SKM-1 treated with dmso at 0.1 percent for 144 hours (cell line): ENCODE measurements around the gene ST6GALNAC6.
"Not testable (repeated sequence)": the region's sequence is repeated elsewhere in the genome, so short reads cannot be mapped to it uniquely, and the experiment has no call there.

ENCODE experiments used
- DNase-seq: peaks from one replicate; lab custom pipeline; 2025; ENCODE audit not compliant: unreplicated experiment; lab: John Stamatoyannopoulos, UW

ST6GALNAC6 gene

DNA sequence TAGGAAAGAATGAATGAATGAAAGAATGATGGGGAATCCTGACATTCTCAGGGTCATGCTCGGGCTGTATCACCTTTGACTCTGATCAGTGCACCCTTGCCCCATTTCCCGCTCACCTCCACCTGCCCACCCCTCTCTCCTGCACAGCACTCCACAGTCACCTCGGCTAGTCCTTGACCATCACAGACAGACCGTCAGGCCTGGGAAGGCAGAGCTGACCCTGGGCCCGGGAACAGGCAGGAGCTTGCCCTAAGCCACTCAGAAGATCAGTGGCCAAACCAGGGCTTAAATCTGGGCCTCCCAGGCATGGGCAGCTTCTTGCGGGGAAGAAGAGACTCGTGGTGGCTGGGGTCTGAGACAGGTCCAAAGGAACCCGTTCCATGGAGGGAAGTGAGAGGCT is 3.6 kb downstream of the ST6GALNAC6 start:
- no peak for DNase-seq

DNA sequence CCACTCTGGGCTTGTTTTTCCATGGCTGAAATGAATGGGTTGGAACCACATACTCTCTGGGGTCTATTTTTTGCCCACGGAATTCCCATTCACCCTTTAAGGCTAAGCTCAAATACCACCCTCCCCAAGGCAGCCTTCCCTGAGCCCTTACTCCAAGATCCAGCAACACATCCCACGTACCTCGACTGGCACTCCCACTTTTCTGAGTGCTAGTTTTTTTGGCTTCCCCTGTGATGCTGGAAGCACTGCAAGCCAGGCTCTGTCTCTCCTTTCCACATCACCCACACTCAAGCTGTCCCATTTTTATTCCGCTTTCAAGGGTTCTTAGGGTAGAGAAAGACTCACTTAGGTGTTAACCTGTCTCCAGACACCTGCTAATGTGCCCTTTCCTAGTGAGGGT is 6.0 kb downstream of the ST6GALNAC6 start:
- no peak for DNase-seq

DNA sequence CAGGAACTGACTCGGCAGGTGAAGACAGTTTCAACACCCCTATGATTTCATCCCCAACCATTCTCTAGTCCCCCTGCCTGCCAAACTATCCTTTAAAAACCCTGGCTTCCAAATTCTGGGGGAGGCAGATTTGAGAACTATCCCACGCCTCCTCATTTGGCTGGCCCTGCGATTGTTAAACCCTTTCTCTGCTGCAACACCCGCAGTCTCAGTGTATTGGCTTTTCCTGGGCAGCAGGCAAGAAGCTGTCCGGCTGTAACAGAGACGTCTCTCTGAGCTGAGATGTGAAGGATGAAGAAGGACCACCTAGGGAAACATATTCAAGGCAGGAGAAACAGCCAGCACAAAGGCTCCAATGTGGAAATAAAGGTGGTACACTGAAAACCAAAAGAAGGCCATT is 6.6 kb downstream of the ST6GALNAC6 start:
- no peak for DNase-seq

DNA sequence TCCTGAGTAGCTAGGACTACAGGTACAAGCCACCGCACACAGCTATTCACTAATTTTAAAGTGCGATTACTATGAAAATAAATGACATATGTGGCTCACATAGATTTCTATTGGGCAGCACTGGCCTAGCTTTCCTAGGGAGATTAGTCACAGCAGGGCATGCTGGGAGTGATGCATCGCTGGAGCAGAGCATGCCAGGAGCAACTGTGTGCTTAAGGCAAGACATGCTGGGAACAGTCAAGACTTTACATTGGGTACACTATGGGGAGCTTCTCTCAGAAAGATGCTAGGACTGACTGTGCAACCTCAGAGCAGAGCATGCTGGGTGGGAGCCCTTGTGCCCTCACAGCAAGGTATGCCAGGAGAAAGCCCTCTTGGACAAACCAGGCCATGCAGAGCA is 9.3 kb downstream of the ST6GALNAC6 start:
- DNase-seq, result no peak

DNA sequence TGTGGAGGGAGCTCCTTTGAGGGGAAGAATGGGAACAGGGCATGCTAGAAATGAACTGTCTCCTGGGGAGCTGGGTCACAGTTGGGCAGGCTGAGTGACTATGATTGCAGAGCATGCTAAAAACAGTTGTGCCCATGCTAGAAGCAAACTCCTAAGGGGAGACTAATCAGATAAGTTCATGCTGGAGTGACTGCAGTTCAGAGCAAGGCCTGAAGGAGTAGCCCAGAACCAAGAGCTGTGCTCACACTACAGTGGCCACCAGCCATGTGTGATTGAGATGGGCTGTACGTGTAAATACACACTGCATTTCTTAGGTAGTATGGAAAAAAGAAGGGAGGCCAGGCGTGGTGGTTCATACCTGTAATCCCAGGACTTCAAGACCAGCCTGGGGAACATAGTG is 11.6 kb downstream of the ST6GALNAC6 start:
- no peak for DNase-seq

DNA sequence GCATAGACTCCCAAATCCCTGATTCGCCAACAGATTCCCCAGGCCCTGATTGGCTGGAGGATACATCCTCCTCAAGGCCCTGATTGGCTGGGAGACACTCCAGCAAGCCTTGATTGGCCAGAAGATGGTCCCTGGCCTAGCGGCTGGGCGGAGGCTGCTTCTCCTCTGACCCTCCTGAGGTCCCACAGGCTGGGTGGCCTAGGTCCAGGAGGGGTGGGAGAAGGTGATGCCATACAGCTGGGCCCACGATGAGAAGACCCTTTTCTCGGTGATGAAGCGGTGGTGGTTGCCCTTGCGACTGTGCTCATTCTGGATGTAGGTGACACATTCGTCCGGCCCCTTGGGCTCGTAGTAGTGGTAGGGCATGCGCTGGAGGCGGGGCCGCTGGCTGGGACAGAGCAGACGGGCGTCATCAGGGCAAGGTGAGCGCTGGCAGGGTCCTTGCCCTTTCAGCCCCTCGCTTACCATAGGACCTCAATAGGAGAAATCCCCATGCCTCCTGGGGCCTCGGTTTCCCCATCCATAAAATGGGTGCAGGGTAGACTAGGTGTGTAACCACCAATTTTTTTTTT is 12.9 kb downstream of the ST6GALNAC6 start:
- DNase-seq, result no peak

DNA sequence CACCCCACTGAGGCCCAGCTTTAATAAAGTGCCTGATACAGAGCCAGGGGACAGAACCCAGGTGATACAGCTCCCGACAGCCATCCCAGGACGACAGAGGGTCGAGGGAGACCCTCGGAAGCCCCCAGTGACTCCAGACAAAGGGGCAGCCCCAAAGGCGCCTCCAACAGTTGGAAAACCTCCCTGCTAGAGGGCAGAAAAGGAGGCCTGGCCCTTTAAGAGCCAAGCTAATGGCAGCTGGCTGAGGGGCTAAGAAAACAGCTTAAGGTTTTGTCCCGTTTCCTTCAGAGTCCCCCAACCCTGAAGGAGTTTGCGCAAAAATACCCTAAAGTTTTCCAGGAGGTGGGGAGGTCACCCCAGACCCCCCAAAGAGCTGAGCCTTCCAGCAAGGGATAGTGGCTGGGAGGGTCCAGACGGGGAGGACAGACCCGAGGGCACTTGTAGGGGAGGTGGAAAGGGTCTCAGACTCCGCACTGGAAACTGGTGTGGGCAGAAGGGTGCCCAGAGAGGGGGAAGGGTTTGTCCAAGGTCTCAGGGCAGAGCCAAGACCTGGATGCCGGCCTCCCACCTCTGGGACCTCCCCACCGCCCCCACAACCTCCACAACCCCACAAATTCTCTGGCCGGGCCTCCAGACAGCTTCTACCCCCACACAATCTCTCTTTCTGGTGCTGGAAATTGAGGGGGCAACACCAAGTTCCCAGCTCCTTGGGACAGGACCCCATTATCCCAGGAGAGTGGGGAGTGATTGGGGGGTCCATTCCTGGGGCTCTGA is 13.7 kb downstream of the ST6GALNAC6 start:
- no peak for DNase-seq

DNA sequence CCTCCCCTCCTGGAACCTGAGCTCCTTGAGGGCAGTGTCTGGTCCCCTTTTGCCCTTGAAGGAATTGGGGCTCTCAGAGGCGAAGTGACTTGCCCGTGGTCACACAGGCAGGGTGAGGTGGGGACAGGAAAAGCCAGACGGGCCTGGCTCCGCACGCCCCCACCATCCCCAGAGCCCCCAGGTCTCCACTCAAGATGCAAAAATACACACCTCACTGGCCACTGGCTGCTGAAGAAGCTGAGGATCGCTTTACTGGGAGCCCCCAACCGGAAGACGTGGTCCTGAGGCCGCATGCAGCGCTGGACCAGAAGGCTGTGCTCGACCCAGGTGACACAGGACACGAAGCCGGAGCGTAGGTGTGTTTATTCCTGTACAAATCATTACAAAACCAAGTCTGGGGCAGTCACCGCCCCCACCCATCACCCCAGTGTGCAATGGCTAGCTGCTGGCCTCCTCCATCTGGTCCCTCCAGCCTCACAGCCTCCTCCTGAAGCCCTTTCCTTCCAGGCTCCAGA is 14.4 kb downstream of the ST6GALNAC6 start:
- no peak for DNase-seq

DNA sequence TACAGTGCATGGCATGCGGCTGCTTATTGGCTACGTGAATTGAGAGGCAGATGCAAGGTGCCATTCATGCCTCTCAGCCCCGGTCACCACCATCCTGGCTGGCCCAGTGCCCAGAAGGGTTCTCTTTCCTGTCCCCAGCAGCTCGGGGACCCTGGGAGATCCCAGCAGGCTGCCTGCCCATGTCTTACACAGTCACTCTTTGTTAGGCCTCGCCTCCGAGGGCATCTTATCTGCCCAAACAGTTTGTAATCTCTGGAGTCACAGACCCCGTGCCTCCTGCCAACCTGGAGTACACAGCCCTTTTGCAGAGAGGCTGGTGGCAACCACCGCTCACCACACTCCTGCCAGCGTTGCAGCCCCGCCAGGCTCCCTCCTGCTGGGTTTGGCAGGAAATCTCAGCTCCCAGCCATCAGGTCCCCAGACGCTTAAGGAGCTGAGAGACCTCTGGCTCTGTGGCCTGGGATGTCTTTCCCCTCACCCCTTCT is 14.9 kb downstream of the ST6GALNAC6 start:
- no peak for DNase-seq

DNA sequence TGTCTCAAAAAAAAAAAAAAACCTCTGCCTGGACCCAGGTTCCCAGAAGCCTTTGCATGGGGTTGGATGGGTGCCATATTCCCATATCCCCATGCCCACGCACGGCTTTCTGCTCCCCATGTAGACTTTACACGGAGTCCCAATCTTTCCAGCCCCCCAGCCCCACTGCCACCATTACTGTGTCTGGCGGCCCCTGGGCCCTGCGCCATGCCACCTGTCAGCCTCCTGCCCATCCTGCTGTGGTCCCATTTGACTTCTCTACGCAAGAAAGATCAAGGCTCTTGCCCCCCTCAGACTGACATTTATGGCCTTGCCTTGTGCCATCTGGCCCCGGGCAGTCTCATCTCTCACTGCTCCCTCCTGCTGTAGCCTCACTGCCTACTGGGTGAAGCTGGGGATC is 15.4 kb downstream of the ST6GALNAC6 start:
- no peak for DNase-seq

DNA sequence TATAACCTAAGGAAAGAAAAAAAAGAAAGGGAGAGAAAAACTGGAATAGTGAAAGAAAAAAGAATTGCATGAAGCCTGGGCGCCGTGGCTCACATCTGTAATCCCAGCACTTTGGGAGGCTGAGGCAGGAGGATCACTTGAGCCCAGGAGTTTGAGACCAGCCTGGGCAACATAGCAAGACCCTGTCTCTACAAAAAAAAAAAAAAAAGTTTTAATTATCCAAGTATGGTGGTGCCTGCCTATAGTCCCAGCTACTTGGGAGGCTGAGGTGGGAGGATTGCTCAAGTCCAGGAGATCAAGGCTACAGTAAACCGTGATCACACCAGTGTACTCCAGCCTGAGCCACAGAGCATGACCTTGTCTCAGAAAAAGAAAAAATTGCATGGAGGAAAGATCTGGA is 17.7 kb downstream of the ST6GALNAC6 start:
- DNase-seq, result not testable (repeated sequence)

DNA sequence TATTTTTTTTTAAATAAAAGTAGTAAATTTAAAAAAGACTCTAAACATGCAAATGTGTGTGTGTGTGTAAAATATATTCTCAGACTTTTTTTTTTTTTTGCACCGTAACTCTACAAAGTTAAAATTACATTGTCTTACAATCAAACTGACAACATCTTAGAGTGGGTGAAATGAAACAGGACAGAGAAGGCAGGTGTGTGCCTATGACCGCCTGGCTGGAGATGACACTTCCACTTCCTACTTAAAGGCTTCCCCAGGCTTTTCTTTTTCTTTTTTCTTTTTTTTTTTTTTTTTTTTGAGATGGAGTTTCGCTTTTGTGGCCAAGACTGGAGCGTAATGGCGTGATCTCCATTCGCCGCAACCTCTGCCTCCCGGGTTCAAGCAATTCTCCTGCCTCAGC is 19.3 kb downstream of the ST6GALNAC6 start:
- DNase-seq, result no peak

DNA sequence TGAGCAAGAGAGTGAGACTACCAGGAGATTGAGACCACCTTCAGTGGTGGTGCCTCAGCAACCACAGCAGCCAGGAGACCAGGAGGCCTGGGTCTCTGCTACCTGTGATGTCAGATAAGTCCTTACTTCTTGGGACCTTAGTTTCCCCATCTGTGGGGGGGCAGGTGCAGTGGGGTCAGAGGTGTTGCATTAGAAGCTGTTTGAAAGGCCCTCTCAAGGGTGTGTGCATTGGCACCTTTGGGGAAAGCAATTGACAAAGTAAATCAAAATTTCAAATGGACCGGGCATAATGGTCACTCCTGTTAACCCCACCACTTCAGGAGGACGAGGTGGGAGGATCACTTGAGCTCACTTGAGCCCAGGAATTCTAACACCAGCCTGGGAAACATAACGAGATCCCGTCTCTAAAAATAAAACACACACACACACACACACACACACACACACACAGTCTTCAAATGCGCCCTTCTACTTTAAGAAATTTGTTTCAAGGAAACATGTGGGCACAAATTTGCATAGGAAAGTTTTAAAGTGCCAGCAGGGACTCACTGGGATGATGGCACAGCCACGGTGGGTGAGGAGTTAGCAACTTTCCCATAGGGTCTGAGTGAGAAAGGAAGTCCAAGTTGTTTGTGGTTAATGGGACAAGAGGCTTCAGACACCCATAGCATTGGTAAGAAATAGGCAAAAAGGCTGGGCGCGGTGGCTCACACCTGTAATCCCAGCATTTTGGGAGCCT is 20.6 kb downstream of the ST6GALNAC6 start:
- no peak for DNase-seq

DNA sequence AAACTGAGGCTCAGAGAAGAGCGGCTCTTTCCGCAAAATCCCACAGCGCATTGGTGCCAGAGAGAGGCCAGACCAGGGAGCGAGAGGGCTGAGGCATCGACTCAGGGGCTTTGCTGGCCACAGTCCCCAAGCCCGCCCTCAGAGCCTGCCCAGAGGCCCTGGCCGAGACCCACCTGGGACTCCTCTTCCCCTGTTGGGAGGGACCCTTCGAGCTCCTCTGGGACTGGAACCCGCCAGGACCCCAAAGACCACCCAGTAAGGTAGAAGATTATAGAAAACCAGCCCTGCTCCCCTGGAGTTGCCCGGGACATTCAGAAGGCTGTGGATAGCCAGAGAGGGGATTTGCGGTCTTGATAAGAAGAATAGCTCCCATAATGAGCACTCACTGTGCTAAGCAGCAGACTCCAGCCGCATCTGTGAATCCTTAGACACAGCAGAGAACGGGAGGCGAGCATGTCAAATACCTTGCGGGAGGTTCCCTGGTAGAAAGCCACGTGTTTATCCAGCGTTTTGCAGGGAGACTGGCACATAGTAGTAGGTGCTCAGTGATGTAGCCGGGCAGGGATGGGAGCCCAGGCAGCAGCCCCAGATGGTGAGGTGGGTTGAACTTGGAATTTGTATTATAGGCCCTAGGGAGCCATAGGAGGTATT is 21.3 kb downstream of the ST6GALNAC6 start:
- no peak for DNase-seq

DNA sequence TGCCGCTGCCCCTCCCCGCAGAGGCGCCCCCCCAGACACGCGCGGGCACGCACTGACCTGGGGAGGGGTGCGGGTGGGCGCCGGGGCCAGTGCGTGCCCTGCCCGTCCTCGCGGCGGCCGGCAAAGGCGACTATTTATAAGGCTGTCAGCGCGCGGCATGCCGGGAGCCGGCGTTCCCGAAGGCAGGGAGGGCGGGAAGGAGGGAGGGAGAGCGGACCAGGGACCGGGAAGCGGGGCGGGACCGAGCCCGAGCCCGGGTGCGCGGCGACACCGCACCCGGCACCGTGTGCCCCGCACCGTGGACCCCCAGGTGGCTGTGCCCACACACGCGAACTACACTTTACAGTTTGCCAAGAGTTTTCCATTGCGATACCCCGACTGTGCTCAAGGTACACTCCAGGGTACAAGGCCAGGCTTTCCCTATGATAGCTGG is 21.8 kb downstream of the ST6GALNAC6 start, which contains the start of gene AK1:
Gene AK1, minus strand, starts transcription at position 110 of the 433 bp plus-strand sequence. CDS start 3,058 bp downstream, outside the sequence.
- no peak for DNase-seq

DNA sequence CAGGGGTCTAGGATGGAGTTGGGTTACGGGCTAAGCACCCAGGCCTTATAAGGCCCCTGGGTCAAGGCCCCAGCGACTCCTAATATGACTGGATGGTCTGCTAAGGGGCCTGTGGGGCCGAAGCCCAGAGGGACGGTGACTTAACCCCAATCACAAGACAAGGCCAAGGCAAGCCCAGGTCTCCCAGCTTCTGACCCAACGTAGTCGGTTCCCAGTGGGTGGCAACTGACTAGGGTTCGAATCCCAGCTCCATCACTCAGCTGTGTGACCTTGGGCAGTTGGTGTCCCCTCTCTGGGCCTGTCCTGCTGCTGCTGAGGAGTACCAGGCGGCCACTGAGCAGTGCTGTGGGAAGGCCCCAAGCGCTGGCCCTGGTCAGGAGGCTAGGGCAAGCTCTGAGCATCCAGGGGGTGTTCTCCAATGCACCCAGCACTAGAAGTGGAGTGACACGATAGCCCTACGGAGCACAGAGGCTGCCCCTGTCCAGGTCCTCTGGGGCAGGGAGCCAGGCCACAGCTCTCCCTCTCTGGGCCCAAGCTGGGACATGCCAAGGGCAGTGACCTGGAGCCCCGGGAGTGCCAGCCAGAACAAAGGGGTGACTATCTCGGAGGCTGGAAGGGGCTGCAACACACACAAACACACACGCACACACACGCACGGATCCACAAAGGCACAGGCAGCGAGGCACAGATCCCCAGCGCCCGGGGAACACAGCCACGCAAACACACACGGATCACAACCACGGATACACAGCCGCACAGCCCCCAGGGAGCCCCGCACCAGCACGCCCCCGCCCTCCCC is 22.4 kb downstream of the ST6GALNAC6 start:
- no peak for DNase-seq

DNA sequence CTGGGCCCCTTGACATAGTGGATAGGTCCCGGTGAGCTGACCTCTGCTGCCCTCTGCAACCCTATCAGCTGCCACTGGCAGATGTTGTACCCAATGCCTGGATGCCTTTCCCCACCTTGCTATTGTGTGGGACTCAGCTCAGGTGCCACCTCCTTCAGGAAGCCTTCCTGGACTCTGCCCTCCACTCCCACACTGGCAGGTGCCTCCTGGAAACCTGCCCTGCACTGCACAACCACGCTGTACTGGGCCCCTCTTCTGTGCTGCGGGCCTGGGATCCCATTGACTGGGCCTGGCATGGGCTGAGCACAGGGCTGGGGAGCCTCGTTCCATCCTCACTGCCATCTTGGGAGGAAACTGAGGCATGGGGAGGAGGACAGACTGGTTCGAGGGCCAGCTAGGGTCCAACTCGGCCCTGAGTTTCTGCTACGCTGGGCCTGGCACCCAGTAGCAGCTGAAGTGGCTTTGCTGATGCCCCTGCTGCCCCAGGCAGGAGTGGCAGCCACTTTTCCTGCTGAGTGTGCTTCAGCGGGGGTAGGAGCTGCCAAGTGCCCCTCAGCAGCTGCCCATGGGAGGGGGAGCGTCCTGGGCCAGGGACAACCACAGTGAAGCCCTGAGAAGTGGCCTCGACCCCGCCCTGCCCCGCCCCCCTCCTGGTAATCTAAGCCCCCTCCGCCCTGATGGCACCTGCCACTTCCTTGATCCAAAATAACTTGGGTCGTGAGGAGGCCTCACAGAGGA is 23.2 kb downstream of the ST6GALNAC6 start:
- DNase-seq, result no peak

DNA sequence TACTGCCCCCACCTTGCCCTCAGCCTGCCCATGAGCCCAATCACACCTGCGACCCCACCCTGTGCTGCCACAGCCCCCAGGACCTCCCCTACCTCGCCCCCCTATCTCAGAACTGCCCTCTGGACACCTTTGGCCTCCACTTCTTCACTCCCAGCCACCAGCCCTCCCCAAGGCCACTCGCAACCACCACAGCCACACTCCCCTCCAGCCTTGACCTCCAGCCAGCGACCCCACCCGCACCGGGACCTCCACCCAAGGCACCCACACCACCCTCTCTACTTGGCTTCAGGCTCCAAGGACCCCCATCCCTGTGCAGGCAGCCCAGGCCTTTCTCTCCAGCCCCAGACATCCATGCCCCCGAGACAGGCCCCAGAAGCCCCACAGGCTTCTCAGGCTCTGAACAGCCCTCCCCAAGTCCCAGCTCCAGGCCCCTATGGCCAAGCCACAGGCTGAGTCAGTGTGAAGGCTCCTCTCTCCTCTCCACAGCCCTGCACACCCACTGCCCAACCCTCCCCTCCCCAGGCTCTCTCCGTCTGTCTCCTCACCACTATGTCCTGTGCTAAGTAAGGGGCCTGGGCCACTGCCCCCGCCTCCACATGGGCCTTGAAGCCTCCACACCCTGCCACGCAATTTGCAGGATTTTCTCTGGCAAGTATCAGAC is 24.0 kb downstream of the ST6GALNAC6 start:
- no peak for DNase-seq
